Left hindlimb (tissue), 1 donor: ENCODE measurements around the gene SGMS1.

Source experiments
- DNase-seq: peaks from one replicate; pipeline ENCODE4 v3.0.0-alpha.2; 2018

The SGMS1 gene

DNA sequence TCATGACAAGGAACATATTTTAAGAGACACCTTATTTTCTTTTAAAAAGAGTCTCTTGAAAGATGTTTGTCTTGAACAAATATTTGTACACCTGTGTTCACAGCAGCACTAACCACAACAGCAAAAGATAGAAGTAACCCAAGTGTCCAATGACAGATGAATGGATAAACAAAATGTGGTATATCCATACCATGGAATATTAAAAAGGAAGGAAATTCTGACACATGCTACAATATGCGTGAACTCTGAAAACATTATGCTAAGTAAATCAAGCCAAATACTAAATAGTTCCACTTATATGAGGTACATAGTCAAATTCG, 17.8 kb downstream of the SGMS1 start:
- DNase-seq = no peak

DNA sequence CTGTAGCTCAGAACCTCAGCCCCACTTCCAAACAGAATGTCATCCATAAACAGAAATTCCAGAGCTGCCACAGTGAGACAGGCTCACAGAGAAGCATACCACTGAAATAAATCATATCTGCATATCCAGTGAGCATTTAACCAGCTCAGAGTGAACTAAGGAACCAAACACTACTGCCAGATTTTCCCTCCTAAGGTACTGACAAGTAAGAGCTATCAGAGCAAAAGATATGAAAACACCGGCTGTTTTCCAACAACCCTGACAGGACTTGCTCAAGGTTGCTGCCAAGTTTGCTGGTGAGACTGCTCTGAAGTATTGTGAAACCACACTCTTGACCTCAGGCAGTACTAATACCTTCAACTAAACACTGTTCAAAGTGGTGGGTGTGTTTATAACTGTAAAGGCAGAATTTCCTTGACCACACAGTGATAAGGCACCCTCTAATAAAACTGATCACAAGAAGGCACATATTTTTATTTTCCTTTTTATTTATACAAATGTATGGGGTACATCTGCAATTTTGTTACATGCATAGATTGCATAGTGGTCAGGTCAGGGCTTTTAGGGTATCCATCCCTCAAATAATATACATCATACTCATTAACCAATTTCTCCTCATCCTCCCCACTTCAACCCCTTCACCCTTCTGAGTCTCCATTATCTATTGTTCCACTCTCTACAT, 18.3 kb downstream of the SGMS1 start:
- DNase-seq = no peak

DNA sequence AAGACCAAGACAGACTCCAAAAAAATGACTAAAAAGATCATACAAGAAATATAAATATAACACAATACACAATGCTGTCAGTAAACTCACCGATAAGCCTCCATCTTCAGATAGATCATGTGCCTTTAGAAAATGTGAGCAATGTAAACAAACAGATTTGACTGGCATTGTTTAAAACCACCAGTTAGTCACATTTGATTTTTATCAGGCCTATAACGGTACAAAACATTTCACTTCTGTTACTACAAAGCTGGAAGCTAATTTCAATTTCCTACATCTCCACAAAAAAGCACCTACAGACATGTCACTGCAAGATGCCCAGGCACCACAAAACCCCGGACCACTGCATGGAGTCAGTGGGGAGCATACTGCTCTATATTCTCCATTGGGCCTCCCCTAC, 18.9 kb downstream of the SGMS1 start:
- no peak for DNase-seq

DNA sequence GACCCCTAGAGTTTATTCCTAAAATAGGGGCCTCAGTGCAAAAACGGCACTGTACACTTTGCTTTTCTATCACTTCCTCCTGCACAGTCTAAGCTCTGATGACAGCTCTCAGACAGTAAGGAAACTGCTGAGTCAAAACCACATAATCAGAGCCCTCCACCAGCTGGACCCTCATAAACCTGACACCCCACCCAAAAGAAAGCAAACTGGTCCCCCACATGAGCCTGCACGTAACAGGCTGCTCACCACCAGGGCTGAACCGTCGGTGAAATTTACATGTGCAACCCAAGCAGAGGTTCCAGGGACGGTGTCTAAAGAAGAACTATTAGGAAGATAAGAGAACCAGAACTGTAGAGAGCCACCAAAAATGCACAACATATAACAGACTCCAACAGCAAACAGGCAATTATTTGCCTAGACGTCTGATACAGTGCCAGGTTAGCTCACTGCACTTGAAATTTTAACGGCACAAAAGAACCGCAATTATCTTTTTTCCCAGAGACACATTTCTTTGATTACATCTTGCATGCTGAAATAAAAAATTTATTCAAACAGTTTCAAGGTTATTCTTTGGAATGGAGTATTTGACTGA, 19.6 kb downstream of the SGMS1 start:
- DNase-seq = no peak

DNA sequence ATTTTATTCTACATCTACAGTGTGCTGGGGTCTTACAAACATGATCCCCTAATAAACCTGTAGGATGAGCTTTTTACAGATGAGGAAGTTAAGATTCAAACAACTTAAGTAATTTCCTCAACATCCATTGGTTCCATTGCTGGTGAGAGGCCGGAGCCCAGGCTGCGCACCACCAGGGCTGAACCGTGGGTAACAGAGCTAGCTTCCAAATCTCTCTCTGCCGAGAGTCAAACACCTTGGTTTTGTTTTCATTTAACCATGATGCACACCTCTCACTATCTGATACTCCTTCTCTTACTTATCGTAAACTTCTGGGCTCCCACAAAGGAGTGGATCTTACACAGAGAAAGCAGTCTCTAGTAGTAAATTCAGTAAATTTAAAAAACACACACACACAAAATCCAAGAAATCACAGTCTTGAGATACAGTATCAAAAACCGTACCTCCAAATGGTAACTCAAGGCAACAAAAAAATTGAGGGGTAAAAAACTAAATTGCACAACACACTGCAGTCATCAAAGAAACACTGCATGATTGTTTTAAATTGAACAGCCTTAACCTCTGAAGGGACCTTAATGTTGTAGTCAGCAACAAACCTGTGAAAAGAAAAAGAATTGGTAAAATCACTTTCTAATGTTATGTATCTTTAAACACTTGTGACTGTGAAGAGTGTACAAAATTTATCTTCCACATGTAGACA, 20.5 kb downstream of the SGMS1 start:
- no peak for DNase-seq

DNA sequence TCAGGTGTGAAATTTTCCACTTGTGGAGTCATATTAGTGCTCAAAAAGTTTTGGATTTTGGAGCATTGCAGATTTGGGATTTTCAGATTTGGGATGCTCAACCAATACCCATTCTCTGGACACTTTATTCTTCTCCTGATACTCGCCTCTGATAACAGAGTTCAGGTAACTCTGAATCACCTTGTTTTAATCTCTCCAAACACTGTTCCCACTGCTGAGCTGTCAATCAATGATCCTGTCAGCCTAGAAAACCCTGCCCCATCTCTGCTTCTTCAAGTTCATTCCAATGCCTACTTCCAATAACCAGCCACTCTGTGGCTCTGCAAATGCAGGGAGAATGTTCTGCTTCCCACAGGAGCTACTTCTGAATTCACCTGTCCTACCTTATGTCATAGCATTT, 21.8 kb downstream of the SGMS1 start:
- DNase-seq = no peak

DNA sequence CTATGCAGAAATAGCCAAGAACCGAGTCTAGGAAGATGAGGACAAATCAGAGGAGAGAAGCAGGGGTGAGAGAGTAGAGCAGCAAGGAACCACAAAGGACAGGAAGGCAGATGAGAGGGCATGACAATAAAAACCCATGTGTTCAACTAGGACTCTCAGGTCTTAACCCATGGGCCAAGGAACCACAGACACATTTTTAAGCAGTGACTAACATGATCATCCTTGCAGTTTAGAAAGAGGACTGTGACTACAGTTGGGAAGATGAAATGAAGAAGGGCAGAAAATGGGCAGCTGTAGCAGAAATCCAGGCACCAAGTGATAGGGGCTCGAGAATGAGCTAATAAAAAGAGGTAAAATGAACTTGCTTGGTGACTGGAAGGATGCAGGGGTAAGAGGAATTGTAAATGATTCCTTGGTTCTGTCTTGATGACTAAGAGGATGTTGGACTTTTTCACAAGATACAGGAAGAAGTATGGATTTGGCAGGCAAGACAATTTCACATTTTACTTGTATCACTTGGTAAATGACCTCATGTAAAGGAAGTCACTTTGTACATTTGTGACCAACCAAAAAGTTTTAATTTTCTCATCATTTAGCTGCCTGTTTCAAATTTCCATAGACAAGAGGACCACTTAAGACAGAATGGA, 22.8 kb downstream of the SGMS1 start:
- DNase-seq = no peak

DNA sequence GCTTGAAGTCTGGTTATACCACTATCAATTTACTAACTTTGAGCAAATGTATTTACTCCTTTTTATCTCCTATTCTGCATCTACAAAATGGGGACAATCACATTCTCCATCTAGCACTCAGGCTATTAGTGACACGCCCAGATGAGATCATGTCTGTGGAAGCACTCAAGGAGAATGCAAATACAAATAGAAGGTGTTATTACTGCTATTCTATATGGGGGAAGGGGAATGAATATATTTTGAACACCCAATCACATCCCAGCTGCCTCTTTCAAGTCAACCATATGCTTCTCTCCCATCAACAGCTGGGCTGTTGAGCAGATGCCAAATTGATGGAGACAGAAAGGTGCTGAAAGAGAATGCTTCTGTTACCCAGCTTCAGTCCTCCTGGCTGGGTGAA, 23.5 kb downstream of the SGMS1 start:
- no peak for DNase-seq

DNA sequence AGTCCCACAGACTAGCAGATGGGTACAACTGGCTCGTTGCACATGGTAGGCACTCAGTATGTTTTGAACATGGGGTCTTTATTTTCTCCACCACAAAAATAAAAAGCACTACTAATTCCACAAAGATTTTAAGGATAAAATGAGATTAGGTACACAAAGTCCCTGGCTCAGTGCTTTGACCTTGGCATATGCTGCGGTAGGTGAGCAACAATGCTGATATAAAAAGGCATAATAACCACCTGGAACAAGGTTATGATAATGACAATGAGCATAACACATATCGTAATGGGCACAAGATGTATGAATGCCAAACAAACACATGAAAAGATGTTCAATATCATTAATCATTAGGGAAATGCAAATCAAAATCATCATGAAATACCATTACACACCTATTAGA, 26.9 kb downstream of the SGMS1 start:
- DNase-seq = no peak

DNA sequence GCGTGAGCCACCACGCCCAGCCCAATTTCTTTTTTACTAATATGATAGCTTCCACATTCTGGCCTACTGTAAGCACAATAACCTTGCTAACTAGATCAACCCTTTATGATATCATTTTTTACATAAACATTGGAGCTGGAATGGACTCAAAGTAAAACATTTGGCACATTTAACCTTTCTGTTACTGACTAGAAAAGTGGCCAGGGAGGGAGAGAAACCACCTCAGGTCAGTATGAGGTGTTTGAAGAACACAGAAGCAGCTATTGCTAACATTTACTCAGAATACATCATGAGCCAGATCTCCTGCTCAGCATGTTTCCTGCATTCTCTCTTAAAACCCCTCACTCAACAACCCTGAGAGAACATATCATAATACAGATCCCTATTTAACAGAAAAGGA, 27.3 kb downstream of the SGMS1 start:
- no peak for DNase-seq

DNA sequence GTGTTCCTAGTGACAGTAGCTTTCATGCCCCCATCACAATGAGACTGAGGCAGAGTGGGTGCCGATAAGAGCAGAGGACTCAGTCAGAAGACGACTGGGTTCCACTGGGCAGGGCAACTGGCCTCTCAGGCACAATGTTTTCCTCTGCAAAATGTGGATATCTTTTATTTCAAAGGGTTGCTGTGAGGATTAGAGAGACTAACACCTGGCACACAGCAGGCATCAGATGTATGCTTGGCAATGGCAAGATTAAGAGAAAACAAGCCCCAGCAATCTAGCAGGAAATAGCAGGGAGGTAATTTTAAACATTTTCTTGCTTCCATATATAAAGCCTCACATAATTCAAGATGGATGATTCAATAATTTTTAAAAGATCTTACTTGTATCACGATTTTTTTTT, 28.0 kb downstream of the SGMS1 start:
- DNase-seq = no peak

DNA sequence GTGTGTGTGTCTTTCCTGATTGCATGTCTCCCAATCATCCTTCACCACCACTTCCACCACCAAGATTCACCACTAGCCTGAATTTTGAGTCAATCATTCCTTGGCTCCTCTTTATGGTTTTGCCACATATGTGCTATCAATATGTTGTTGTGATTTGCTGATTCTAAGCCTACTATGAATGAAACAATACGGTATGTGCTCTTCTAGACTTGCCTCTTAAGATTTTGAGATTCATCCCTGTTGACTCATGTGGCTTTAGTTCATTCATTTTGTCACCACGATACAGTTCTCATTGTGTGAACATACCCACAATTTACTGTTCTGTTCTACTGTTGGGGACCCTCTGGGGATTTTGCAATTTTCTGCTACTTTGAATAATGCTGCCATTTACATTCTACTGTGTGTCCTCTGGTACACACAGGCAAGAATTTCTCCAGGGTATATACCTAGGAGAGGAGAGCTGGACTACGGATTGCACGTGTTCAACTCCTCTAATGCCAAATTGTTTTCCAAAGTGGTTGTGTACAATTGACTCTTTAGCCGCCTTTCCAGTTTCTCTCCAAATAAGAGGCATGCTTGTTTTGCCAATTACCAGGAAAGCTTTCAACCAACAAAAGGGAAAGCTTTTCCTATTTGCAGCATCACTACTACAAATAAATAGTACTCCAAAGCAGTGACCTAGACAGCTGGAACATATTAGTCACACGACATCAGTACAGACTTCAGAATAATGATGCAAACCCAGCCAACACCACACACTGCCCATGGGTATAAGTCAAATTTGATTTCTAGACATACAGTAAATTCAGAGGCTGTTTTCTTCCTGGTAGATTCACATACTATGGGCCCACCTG, 30.0 kb downstream of the SGMS1 start:
- DNase-seq = no peak

DNA sequence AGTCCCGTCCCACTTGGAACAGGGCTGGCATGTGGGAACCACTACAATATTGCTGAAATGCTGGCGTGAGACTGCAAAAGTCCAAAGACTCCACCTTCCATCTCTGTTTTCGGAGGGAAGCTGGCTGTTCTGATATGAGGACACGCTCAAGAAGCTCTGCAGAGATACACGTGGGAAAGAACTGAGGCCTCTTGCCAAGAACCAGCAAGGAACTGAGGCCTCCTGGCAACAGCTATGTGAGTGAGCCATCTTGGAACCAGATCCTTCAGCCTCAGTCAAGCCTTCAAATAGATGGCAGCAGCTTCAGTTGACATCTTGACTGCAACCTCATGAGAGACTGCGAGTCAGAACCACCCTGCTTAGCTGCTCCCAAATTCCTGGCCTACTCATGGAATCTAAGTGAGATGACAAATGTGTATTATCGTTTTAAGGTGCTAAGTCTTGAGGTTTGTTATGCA, 30.8 kb downstream of the SGMS1 start:
- DNase-seq = no peak

DNA sequence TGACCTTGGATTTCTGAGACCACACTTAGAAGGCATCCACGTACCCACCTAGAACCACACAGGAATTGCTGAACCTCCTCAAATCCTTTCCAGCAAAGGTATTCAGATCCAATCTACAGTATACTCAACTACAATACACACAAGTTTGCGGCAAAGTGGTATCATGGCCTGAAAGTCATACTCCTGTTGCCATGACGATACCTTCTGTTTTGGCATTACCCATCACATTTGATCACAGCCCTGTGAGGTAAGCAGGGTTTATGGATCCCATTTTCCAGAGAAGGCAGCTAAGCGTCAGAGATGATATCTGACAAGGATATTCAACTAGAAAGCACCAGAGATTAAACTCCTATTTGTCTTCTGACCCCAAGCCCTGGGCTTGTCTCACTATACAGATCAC, 32.8 kb downstream of the SGMS1 start:
- no peak for DNase-seq

DNA sequence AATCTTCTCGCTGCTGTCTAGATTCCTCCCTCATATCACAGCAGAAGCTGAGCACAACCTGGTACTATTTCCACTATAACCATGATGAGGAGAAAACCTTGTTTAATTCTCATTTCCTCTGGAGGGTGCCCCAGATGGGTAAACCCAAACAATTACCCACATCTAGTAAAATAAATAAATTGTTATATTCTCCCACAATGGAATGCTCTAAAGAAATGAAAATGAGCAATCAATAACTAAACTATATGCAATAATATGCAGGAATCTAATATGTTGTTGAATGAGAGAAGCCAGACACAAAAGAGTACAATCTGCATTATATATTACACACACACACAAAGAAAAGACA, 37.0 kb downstream of the SGMS1 start:
- no peak for DNase-seq

DNA sequence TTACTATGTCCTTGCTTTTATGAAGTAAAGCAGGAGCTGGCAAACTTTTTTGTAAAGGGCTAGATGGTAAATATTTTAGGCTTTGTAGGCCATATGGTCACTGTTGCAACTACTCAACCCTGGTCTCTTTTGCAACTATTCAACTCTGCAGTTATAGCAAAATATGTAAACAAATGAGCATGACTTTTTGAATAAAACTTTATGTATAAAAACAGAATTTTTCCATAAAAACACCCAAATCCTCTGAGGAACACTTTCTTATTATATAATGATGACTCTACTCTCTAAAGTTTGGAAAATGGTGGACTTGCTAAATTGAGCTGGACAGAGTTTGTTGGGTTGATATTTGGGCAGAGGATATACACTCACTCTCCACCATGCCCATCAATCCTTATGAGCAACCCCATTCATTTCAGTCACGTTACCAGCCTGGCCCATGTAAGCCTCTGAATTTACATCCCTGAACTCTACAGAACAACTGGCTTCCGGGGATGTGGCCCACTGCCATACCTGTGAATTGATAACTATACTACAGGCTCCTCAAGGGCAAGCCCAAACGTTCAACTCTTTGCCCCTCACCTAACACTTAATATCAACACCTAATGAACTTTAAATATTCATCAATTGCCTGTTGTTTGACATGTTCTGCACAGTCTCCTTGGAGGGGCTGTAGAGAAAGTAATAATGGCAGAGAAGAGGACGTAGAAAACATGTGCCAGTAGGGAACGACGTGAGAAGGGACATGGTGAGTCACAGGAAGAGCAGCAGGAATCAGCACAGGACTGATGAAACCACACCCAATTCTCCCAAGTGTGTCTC, 37.6 kb downstream of the SGMS1 start:
- DNase-seq = no peak

DNA sequence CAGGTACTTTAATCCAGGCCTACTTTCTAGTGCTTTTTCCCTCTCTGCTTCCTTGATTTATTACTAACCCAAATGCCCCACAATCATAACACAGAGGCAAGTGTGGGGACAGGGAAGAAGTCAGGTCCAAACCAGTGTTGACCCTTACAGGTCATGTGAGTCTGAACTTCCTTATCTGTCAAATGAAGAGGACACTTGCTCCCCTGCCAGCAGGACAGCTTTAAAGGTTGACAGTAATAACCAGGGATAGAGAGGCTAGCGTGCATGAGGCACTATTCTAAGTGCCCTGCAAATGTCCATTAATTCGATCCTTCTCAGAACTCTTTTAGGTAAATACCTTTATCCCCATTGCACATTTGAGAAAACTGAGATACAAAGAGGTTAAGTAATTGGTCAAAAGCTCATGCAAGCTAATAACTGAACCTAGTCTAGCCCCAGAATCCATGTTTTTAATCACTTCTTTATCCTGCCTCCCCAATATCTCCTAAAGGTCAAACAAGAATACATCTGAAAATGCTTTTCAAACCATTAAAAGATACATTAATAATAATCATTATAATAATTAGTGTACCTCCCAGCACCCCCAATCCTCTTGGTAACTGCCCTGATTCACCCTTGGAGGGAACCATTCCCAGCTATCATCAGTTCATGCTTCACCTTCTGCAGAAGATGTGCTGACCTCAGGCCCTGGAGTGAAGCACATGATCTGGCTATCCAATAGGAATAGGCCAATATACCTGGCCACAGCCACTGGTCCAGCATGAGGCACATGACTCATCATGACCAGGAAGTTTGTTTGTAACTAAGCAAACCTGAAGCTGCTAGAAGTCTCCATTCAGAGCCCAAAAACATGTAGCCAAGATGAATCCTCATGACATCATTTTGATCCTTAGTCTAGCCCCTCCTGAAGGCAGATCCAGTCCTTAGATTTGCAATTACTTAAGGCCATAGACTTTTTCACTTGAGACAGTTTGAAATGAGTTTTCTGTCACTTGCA, 40.7 kb downstream of the SGMS1 start:
- DNase-seq = no peak

DNA sequence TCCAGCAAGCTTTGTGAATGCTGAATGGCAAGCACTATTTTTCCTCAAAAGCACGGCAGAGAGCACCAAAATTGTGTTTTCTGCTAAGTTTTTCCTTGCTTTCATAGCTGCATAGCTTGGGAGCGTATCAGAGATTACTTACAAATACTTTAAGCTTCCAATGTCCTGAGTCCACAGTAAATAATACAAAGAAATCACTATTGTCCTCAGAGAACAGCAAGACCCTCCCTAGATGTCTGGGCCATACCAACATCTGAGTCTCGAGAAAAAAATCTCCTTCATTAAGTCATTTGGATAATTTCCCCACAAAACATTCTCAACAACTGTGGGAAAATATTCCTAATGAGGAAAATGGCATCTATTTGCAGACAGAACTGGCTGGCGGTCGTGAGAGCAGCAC, 41.7 kb downstream of the SGMS1 start:
- DNase-seq = no peak

DNA sequence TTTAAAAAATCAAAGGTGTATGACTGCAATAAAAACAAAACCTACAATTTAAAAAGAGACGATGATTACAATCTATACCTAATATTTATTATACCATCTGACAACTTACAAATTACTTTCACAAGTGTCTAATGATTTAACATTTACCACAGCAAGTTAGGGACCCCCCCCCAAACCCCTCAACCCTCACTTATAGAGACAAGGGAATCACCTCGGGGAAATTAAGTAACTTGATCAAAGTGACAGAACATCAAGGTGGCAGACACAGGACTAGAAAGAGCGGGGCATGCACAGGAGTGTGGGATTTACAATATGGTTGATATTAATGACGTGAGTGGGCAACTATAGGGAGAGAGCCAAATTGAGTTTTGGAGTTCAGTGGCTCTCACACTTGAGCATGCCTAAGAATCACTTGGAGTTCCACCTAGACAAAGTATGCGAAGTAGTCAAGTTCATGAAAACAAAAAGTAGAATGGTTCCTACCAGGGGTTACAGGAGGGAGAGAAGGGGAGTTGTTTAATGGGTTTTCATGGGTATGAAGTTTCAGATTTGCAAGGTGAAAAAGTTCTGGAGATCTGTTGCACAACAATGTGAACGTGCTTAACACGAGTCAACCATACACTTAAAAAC, 43.4 kb downstream of the SGMS1 start:
- no peak for DNase-seq

DNA sequence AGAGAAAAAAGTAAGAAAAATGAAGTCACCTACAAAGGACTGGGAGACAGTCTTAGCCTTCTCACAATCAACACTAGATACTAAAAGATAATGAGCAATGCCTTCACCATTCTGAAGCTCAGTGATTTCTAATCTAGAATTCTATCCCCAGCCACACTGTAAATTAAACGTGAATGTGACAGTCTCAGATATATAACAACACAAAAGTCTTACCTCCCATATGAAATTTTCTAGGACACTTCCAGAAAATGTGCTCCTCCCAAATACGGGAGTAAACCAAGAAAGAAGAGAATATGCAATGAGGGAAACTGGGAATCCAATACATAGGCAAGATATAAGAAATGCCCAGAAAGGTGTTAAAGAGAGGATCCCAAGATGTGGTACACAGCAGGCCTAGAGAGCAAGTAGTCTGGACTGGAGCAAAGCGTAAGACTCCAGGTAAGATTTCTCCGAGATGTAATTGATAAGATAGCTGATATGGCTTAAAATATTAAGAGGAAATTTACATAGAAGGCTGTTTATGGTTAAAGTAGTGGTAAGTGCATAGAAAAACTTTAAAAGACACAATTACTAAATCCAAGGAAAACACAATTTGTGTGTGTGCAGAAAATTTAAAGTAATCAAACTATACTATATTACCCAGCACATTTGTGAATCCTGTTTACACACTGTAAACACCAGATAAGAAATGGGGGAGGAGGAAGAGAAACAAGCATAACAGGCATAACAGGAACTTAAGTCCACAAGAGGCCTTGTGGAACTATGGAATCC, 44.1 kb downstream of the SGMS1 start:
- no peak for DNase-seq
